Measurements from ENCODE around the gene RTRAF. TPM values are rescaled to one million over a fixed set of nuclear protein-coding genes. Genes with fewer than 3 reads are reported as not detected.

The RTRAF gene
- total and polyA plus RNA-seq, 8 donors: 126 to 325 (median 268) TPM

- no peaks in the 10 kb centered on the region for H3K27me3 ChIP-seq
- DNase-seq (no peak), ATAC-seq (no peak)
- H3K36me3 ChIP-seq: no peaks in the 10 kb centered on the region
- H3K9me3 ChIP-seq: no peaks in the 10 kb centered on the region
- intact Hi-C loops (cut with DNase I): no loop called here
- H3K4me1 ChIP-seq: no peaks in the 10 kb centered on the region
- TF ChIP-seq CTCF (IDR thresholded peaks at IDR 0.05): no peak
- no peak overlapping the region for H3K4me3 ChIP-seq
- no peak overlapping the region for H3K27ac ChIP-seq
Observed at GRCh38 chr14:52054678-52055077, 65.3 kb downstream of the RTRAF start.

- DNase-seq (no peak), ATAC-seq (no peak)
- H3K27ac ChIP-seq: peak overlapping the region in 1 of 2 donors; percentile 46
- no peaks in the 10 kb centered on the region for H3K9me3 ChIP-seq
- no peaks in the 10 kb centered on the region for H3K27me3 ChIP-seq
- H3K4me1 ChIP-seq: no peaks in the 10 kb centered on the region
- H3K4me3 ChIP-seq: no peak overlapping the region
- no peak for TF ChIP-seq CTCF (IDR thresholded peaks at IDR 0.05)
- H3K36me3 ChIP-seq: no peaks in the 10 kb centered on the region
- intact Hi-C loops (cut with DNase I): no loop called here
Observed at GRCh38 chr14:52055167-52055566, 65.8 kb downstream of the RTRAF start.

GRCh38 chr14:52058341-52058740 is 69.0 kb downstream of the RTRAF start:
- Histone ChIP-seq H3K27me3 (no peaks in the 10 kb centered on the region), H3K4me3 (no peak overlapping the region), H3K4me1 (peaks cover 15 to 16% of the 10 kb centered on the region in 2 donors), H3K9me3 (no peaks in the 10 kb centered on the region), H3K27ac (no peak overlapping the region), H3K36me3 (no peaks in the 10 kb centered on the region)
- intact Hi-C loops (cut with DNase I): no loop called here
- DNase-seq (no peak), ATAC-seq (no peak)
- TF ChIP-seq CTCF (IDR thresholded peaks at IDR 0.05): no peak

GRCh38 chr14:52059649-52060048 is 70.3 kb downstream of the RTRAF start:
- H3K27ac ChIP-seq: peak overlapping the region in 1 of 2 donors; percentile 50
- ATAC-seq: no peak

GRCh38 chr14:52060080-52060479 is 70.7 kb downstream of the RTRAF start:
- H3K36me3 ChIP-seq: no peaks in the 10 kb centered on the region
- TF ChIP-seq CTCF (IDR thresholded peaks at IDR 0.05): no peak
- H3K27me3 ChIP-seq: no peaks in the 10 kb centered on the region
- H3K4me3 ChIP-seq: no peak overlapping the region
- peaks cover 15 to 16% of the 10 kb centered on the region in 2 donors for H3K4me1 ChIP-seq
- no peaks in the 10 kb centered on the region for H3K9me3 ChIP-seq
- ATAC-seq (no peak), DNase-seq (peak in 2 of 4 donors; percentile 70 to 85)
- intact Hi-C loops (cut with DNase I): loop anchor here in 1 of 2 donors (10.0 kb wide), 1 partner anchor 55 kb away; no protein-coding TSS in a partner anchor
- peak overlapping the region in 1 of 2 donors; percentile 50 for H3K27ac ChIP-seq

More at GRCh38 chr14:52059649-52060048, 70.3 kb downstream of the RTRAF start:
- no peak for TF ChIP-seq CTCF (IDR thresholded peaks at IDR 0.05)
- Histone ChIP-seq H3K36me3 (no peaks in the 10 kb centered on the region), H3K4me1 (peaks cover 15 to 16% of the 10 kb centered on the region in 2 donors), H3K27me3 (no peaks in the 10 kb centered on the region), H3K4me3 (no peak overlapping the region), H3K9me3 (no peaks in the 10 kb centered on the region)
- no peak for DNase-seq
- intact Hi-C loops (cut with DNase I): loop anchor here in 1 of 2 donors (10.0 kb wide), 1 partner anchor 55 kb away; no protein-coding TSS in a partner anchor

Other genes with a start within 250 kb of the RTRAF start
- gene GNG2, start 128.9 kb upstream of the RTRAF start, total RNA-seq: 10 to 100 TPM; 24.3 to 41.5 TPM
- gene GNG2, start 128.9 kb upstream of the RTRAF start, polyA plus RNA-seq (ENCODE audit: insufficient read length in 6 of 6): 100 to 1,000 TPM in 1 of 6 donors, 10 to 100 TPM in 5; 78.0 to 101 (median 87.3) TPM
- gene NID2, start 79.5 kb downstream of the RTRAF start, total RNA-seq: 10 to 100 TPM; 25.0 to 30.7 TPM
- 100 to 1,000 TPM; 225 to 593 (median 249) TPM for gene NID2, start 79.5 kb downstream of the RTRAF start, polyA plus RNA-seq (ENCODE audit: insufficient read length in 6 of 6)

Measured in left lung (tissue), 10 donors.